GM12891 (cell line): ENCODE measurements around the gene EML5.

ENCODE experiments used
- POLR2A ChIP-seq: IDR thresholded peaks from 2 replicates; pipeline ENCODE4 v1.6.1; 2011; ENCODE audit warnings: low read depth, low read length, control low read depth
- POLR2AphosphoS5 ChIP-seq: IDR thresholded peaks from 2 replicates; pipeline ENCODE4 v1.6.1; 2011; ENCODE audit warnings: low read depth, low read length, control low read depth
- TAF1 ChIP-seq: IDR thresholded peaks from 2 replicates; pipeline ENCODE4 v1.6.1; 2011; ENCODE audit warnings: low read depth, low read length, control low read depth

DNA sequence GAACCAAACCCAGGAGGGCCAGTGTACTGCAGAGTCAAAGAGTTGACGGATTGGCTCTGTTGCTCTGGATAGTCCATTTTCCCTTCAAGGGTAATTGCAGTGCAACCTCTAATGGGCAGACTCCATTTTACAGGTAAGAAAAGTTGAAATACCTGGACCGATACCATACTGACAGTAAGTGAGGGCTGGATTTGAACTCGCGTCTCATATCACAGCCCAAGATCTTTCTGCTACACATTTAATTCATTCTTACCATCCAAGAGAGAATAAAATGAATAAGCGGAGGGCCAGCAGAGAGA lies 230.3 kb downstream of the EML5 start:
- TF ChIP-seq POLR2A (no peak), TAF1 (no peak), POLR2AphosphoS5 (no peak)
